Smooth muscle cell of the umbilical artery (primary cell): ENCODE data around the gene POLA1. TPM values are rescaled to one million over a fixed set of nuclear protein-coding genes. Genes with fewer than 3 reads are reported as not detected.

Source experiments
- total RNA-seq: library from RNA; depleted of rRNA; stranded (reverse); fragments of >200 nt; gene quantifications from 2 replicates; pipeline ENCODE4 v1.2.3, GENCODE V29; 2014

POLA1 gene, protein sequence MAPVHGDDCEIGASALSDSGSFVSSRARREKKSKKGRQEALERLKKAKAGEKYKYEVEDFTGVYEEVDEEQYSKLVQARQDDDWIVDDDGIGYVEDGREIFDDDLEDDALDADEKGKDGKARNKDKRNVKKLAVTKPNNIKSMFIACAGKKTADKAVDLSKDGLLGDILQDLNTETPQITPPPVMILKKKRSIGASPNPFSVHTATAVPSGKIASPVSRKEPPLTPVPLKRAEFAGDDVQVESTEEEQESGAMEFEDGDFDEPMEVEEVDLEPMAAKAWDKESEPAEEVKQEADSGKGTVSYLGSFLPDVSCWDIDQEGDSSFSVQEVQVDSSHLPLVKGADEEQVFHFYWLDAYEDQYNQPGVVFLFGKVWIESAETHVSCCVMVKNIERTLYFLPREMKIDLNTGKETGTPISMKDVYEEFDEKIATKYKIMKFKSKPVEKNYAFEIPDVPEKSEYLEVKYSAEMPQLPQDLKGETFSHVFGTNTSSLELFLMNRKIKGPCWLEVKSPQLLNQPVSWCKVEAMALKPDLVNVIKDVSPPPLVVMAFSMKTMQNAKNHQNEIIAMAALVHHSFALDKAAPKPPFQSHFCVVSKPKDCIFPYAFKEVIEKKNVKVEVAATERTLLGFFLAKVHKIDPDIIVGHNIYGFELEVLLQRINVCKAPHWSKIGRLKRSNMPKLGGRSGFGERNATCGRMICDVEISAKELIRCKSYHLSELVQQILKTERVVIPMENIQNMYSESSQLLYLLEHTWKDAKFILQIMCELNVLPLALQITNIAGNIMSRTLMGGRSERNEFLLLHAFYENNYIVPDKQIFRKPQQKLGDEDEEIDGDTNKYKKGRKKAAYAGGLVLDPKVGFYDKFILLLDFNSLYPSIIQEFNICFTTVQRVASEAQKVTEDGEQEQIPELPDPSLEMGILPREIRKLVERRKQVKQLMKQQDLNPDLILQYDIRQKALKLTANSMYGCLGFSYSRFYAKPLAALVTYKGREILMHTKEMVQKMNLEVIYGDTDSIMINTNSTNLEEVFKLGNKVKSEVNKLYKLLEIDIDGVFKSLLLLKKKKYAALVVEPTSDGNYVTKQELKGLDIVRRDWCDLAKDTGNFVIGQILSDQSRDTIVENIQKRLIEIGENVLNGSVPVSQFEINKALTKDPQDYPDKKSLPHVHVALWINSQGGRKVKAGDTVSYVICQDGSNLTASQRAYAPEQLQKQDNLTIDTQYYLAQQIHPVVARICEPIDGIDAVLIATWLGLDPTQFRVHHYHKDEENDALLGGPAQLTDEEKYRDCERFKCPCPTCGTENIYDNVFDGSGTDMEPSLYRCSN (N-terminal part only)
- total RNA-seq, result 6.5 and 11.8 TPM in 2 replicates

DNA sequence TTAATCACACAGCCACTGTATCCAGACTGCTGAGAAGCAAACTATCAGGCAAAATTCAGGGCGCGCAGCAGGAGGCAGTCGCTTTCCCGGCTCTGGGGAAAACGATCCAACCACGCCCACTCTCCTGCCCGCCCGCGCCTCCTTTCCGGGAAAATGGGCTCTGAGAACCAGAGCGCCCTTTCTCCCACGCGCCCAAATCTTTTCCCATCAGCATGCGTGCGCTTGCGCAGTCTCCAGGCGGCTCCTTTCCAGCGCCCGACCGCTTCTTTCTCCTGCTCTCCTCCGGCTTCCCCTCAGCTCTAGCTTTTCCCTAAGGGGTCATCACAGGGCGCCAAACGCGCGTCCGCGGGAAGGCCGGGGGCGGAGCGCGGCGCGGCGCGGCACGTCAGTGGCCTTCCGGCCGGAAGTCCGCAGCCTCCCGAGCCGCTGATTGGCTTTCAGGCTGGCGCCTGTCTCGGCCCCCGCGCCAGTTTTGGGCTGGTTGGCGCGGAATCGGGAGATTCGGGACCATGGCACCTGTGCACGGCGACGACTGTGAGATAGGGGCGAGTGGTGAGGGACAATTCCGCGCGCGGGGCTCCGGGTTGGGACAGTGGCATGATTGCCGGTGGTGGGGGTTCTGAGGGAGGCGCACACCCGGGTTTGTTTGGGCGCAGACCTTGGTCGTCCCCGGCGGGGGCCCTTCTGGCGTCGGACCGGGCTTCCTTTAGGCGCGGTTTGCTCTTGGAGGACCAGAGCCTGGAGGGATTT lies at the start of gene POLA1:
TSS of gene POLA1 (plus strand) at position 466 of the 750 bp plus-strand sequence. CDS start at position 510, 44 bp downstream.

GRCh38 chrX:24647257-24648058 lies 46.3 kb upstream of the POLA1 start, which contains the start of gene PCYT1B:
PCYT1B (minus strand) TSS chrX:24647347; CDS start chrX:24647105, 242 bp downstream.

DNA sequence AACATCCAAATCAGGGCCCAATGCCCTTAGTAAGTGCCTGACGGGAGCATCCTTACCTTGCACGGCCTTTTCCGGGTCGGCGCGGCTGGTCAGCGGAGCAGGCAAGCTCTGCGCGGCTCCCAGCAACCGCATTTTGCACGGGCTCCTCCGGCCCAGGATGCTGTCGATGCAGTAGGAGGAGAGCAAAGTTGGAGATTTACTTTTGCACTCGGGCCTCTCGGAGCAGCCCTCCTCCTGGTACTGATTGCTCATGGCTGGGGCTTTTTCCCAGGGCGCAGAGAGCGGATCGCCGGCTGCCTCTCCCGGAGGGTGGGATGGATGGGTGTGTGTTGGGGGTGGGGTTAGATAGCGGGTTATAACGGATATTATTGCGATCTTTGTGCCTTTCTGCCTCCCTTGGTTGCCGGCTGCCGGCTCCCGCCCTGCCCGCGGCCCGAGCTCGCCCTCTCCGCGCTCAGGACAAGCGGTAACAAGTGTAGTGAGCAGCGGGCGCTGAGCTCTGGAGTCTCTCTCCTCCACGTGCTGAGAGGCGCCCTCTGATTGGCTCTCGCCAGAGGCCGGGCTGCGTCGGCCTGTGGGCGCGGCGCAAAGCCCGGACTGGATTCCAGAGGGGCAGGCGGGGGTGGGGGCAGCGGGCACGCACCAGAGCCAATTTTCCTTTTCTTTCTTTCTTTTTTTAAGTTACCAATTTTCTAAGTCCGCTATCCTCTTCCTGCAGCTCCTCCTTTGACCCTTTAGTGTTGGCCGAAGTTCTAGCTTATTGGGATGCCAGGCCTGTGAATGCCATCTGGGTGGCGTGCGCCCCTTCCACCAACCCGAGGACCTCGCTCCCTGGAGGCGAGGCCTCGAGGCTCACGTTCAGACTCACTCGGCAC lies 322.0 kb downstream of the POLA1 start, which contains the start of gene ARX:
TSS of gene ARX (minus strand) at position 480 of the 875 bp plus-strand sequence. CDS start at position 252, 228 bp downstream.

Other genes starting within 250 kb of the POLA1 start
- gene PDK3, start 228.6 kb upstream of the POLA1 start, total RNA-seq, result 12.8 and 15.3 TPM in 2 replicates
- 0.59 and 0.92 TPM in 2 replicates for gene PCYT1B, start 46.6 kb upstream of the POLA1 start, total RNA-seq